Sciatic nerve (tissue), 2 donors: Measurements from ENCODE around the gene LIFR. TPM values are rescaled to one million over a fixed set of nuclear protein-coding genes. Genes with fewer than 3 reads are reported as not detected.
"Not testable (repeated sequence)": the region's sequence is repeated elsewhere in the genome, so short reads cannot be mapped to it uniquely, and the experiment has no call there.

ENCODE experiments used
- ATAC-seq: fragments of 200-7000 bp; cut with Tn5 transposase; one replicate; pipeline ENCODE4 v1.9.1; 2020; ENCODE audit warnings: mild to moderate bottlenecking, moderate library complexity
- DNase-seq: peaks from one replicate; pipeline ENCODE4 v3.0.0-alpha.2; 2020; ENCODE audit warnings: low spot score
- intact Hi-C: fragments of 100-400 bp; cut with DNase I; formaldehyde crosslinking; loops from one replicate; pipeline ENCODE4 v1.14.2; 2022
- total RNA-seq: library from RNA; stranded (reverse); fragmentation: NEBNext Ultra II Directional; extraction: Animal tissue kit (Norgen Biotek cat#: 25700); gene quantifications from one replicate; pipeline ENCODE4 v1.2.1, GENCODE V29; 2021
- donor health status: DM: no; HTN: no; CAD: no.
- donor health status: DM: no; HTN: no; CAD: no.

Gene LIFR
- total RNA-seq, 1 donor from 2014 or later = 106 TPM

DNA sequence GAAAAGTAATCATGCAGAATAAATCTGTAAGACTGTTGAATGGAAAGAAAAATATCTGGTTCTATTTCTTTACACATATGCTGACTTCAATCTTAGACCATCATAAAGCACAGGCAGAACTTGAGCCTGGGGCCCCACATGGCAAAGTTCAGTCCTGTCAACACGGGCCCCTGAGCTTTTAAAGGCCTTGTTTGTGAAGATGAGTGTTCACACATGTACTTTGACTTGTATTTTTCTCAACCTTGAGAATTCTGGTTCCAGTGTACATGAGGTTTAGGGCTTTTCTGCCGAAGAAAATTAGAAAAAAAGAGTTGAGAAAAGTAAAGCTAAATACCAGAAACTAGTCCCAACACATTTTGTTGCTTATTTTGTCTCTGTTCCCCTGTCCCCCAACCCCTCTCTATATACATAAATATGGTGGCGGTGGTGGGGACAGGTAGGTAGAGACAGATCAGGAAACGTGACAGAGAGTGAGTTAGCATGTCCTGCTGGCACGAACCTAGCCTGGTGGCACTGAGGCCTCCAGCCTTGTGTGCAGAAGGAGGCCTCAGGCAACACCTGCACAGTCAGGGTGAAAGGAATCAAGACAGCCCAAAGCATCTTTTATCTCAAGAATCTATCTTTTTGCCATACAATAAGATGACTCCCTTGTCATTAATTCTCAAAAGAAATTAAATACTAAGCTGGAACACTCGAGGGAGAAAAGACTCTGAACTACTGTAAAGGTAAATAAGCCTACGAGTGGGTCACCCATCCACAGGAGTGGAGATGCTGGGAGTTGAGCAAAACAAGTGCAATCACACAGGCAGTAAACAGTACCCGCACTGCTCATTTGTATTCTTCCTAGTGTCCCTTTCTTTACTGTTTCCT, 22.9 kb downstream of the LIFR start:
- intact Hi-C loops = no loop called here
- ATAC-seq = no peak
- DNase-seq = no peak

DNA sequence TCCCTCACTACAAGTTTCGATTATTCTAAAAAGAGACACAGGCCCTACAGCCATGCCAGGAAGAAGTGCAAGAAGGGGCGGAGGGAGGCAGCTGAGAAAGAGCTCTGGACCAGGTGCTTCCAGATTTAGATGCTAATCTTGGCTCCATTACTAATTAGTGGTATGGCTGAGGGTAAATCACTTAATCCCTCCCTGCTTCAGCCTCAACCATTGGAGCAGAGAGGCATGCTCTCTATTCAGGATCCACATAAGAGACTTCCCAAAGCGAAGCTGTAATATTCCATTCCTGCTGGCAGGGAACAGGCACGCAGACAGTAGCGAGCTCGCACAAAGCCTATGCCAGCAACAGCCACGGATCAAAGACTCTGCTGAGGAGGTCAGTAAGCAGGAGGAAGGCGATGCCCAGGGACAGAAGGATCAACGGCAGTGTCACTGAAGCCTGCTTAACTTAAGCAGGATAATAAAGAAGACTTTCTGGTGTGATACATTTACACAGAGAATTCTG, 24.2 kb downstream of the LIFR start:
- ATAC-seq = no peak

DNA sequence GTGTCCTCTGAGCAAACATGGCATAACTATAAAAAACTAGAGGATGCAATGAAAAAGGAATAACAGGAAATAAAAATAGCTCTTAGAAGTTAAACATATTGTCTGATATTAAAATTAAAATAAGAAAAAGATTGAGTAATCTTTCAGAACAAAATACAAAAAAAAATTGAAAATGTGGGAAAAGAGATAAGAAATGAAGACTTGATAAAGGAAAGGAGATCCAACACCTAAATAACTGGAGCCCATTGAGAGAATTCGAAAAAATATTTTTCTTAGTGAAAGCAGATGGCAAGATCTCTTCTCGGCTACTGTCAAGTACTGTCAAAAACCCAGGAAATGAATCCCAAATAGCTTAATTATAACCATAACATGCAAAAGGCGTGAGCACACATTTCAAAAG, 24.9 kb downstream of the LIFR start:
- ATAC-seq (no peak), DNase-seq (no peak)
- intact Hi-C loops = no loop called here

More for the DNA sequence above, 24.2 kb downstream of the LIFR start:
- no peak for DNase-seq
- intact Hi-C loops = no loop called here

DNA sequence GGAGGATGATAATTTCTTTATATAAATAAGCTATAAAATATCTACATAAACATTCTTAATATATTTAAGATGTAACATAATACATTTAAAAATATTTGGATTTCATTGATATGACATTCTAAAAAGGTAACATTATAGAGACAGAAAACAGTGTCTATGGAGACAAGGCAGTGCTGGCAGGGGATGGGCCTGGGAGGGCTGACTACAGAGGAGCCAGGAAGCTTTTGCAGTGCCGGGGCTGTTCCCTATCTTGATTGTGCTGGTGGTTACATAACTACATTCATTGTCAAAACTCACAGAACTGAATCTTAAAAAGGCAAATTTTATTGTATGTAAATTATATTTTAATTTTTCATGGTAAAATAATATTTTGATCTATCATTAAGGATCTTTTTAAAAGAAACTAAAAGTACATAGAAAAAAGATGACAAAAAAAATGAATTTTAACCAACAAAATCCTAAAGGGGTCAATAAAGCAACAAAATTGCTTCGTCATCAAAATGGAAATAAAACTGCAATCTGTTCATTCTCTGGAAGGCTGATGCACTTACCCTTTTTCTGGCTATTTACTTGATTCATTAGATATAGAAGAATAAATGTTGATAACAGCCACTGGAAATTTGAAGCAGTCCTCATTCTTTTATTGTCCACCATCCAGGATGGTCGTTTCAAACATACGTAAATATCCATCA, 26.3 kb downstream of the LIFR start:
- ATAC-seq (no peak), DNase-seq (no peak)
- intact Hi-C loops = no loop called here

GRCh38 chr5:38528162-38528703, 28.2 kb downstream of the LIFR start:
- no peak for DNase-seq
- ATAC-seq = no peak
- intact Hi-C loops = no loop called here

GRCh38 chr5:38527475-38527874, 29.0 kb downstream of the LIFR start:
- intact Hi-C loops = no loop called here
- ATAC-seq = no peak
- DNase-seq = no peak

GRCh38 chr5:38524022-38524421, 32.4 kb downstream of the LIFR start:
- intact Hi-C loops = no loop called here
- DNase-seq (no peak), ATAC-seq (no peak)

DNA sequence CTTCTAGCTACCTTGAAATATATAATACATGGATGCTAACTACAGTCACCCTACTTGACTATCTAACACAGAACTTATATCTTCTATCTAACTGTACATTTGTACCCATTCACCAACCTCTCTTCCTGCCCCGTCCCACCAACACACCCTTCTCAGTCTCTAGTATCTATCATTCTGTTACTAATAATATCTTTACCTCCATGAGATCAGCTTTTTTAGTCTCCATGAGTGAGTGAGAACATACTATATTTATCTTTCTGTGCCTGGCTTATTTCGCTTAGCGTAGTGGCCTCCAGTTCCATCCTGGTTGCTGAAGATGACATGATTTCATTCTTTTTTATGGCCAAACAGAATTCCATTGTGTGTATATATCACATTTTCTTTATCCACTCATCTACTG, 37.0 kb downstream of the LIFR start:
- no peak for ATAC-seq
- intact Hi-C loops = no loop called here

GRCh38 chr5:38518341-38518740, 38.1 kb downstream of the LIFR start:
- intact Hi-C loops = no loop called here
- DNase-seq (no peak), ATAC-seq (no peak)

More for the DNA sequence above, 37.0 kb downstream of the LIFR start:
- DNase-seq = no peak

- intact Hi-C loops, DNase-seq: not testable (repeated sequence)
These were observed 39.8 kb downstream of the LIFR start for GRCh38 chr5:38516649-38517048.

DNA sequence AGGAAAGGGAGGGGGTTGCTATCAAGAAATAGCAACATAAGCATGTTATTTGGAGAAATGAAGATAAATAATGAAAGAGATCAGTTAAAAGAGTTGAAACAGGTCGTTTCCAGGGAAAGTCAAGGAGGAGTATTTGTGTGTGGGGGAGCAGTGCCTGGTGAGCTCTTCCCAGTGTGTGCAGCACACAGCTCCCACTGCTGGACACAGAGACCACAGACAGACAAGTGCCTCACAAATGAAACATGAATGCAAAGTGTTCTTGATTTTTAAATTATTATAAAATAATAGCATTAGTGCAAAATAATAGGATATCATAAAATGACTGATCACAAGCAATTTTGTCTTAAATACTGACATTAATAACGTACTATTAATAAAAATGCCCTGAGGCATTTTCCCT, 40.8 kb downstream of the LIFR start:
- intact Hi-C loops = no loop called here
- ATAC-seq = peak; percentile 56
- no peak for DNase-seq

More at GRCh38 chr5:38516649-38517048, 39.8 kb downstream of the LIFR start:
- not testable (repeated sequence) for ATAC-seq

DNA sequence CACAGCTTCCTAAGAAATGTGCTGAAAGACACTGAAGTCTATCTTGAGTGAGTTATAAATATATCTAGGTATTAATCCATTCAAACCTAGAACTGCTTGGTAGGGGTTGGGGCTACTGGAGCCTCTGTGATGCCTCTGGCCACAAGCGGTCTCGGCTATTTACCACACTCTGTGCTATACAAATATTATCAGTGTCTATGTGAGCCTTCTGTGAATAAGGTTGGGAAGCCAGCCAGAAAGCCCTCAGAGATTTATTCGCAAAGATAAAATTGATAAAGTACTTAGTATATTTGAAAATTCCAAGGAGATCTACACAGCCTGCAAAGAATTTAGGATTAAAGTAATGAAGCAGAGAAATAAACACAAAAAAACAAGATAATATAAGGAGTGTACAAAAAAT, 41.4 kb downstream of the LIFR start:
- ATAC-seq = no peak
- DNase-seq = no peak
- intact Hi-C loops = no loop called here

GRCh38 chr5:38509185-38509584, 47.3 kb downstream of the LIFR start:
- no peak for ATAC-seq
- no peak for DNase-seq
- intact Hi-C loops = loop anchor here (1.0 kb wide), 1 partner anchor 14 kb away; no protein-coding TSS in a partner anchor

GRCh38 chr5:38506302-38506701, 50.1 kb downstream of the LIFR start:
- DNase-seq (no peak), ATAC-seq (no peak)
- intact Hi-C loops = no loop called here

DNA sequence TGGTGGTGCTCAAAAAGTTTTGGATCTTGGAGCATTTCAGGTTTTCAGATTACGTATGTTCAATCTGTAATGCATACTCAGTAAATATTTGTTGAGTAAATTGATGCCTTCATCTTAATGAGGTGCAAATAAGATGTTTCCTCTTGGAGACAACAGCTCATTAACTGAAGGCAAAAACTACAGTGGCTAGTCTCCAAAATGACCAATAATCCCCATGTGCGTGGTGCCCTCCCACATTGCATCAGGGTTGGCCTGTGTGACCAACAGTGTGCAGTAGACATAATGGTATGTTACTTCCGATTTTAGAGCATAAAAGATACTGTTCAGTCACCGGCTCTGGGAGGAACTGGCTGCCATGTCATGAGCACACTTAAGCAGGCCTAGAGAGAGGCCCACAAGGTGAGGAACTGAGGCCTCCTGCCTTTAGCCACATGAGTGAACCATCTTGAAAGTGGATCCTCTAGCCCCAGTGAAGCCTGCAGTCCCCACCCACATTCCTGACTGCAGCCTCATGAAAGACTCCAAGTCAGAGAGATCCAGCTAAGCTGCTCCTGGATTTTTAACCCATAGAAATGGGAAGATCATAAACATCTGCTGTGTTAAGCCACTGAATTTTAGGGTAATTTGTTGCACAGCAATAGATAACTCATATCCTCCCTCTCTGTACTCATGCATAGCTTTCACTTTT, 55.7 kb downstream of the LIFR start:
- ATAC-seq (no peak), DNase-seq (no peak)
- intact Hi-C loops = no loop called here

- DNase-seq (no peak), ATAC-seq (peak; percentile 72)
- intact Hi-C loops = no loop called here
These were observed 58.5 kb downstream of the LIFR start for GRCh38 chr5:38497946-38498345.

GRCh38 chr5:38494763-38495162, 61.7 kb downstream of the LIFR start:
- intact Hi-C loops = no loop called here
- ATAC-seq (no peak), DNase-seq (no peak)

- intact Hi-C loops = no loop called here
- ATAC-seq = peak; percentile 32
- DNase-seq = no peak
These were observed 62.3 kb downstream of the LIFR start for GRCh38 chr5:38494175-38494574.

GRCh38 chr5:38483805-38484398, 72.5 kb downstream of the LIFR start:
- ATAC-seq (peak; percentile 15), DNase-seq (no peak)
- intact Hi-C loops = no loop called here
